Measurements from ENCODE around the gene DYNC1H1.

The DYNC1H1 gene

GRCh38 chr14:102088012-102088792 is 123.8 kb downstream of the DYNC1H1 start:
- DNase-seq (ENCODE audit: low spot score), result peak; percentile 63

- DNase-seq (ENCODE audit: low spot score), result no peak
These were observed 125.4 kb downstream of the DYNC1H1 start for GRCh38 chr14:102089621-102090343.

- no peak for DNase-seq (ENCODE audit: low spot score)
These were observed 126.3 kb downstream of the DYNC1H1 start for GRCh38 chr14:102090713-102091112.

- no peak for DNase-seq (ENCODE audit: low spot score)
These were observed 128.4 kb downstream of the DYNC1H1 start for GRCh38 chr14:102092806-102093205.

GRCh38 chr14:102094101-102094500 is 129.7 kb downstream of the DYNC1H1 start:
- DNase-seq (ENCODE audit: low spot score), result no peak

GRCh38 chr14:102095231-102095870 is 131.0 kb downstream of the DYNC1H1 start:
- peak; percentile 39 for DNase-seq (ENCODE audit: low spot score)

- no peak for DNase-seq (ENCODE audit: low spot score)
These were observed 131.6 kb downstream of the DYNC1H1 start for GRCh38 chr14:102095871-102096568.

- DNase-seq (ENCODE audit: low spot score), result peak; percentile 64
These were observed 132.3 kb downstream of the DYNC1H1 start for GRCh38 chr14:102096569-102097188.

GRCh38 chr14:102097441-102098135 is 133.2 kb downstream of the DYNC1H1 start:
- DNase-seq (ENCODE audit: low spot score), result no peak

GRCh38 chr14:102103062-102103695 is 138.8 kb downstream of the DYNC1H1 start:
- DNase-seq (ENCODE audit: low spot score), result no peak

GRCh38 chr14:102105369-102105768 is 141.0 kb downstream of the DYNC1H1 start:
- no peak for DNase-seq (ENCODE audit: low spot score)
